Mucosa of descending colon (tissue), 3 donors: ENCODE results near the gene DPYD. TPM values are rescaled to one million over a fixed set of nuclear protein-coding genes. Genes with fewer than 3 reads are reported as not detected.

Experiments
- ATAC-seq: fragments of 200-7000 bp; cut with Tn5 transposase; one replicate; pipeline ENCODE4 v1.9.1; 2020; ENCODE audit warnings: mild to moderate bottlenecking, moderate library complexity
- DNase-seq, 3 donors: peaks; one replicate each; pipeline ENCODE4 v3.0.0-alpha.2; 2020
- H3K36me3 ChIP-seq: fragments of 200-600 bp; one replicate; pipeline ENCODE4 v1.8.0; 2021; ENCODE audit warnings: low read depth, mild to moderate bottlenecking
- H3K4me1 ChIP-seq: fragments of 200-600 bp; one replicate; pipeline ENCODE4 v1.8.0; 2021; ENCODE audit warnings: low read depth, mild to moderate bottlenecking
- H3K4me3 ChIP-seq: fragments of 200-600 bp; one replicate; pipeline ENCODE4 v1.8.0; 2021; ENCODE audit warnings: mild to moderate bottlenecking
- H3K9me3 ChIP-seq: fragments of 200-600 bp; one replicate; pipeline ENCODE4 v1.8.0; 2021; ENCODE audit warnings: mild to moderate bottlenecking
- intact Hi-C, 2 donors: fragments of 100-400 bp; cut with DNase I in 1 of 2; cut with micrococcal nuclease in 1 of 2; formaldehyde crosslinking; loops; one replicate each; pipeline versions ENCODE4 v1.11.0 to v1.11.1; 2022; cut with DNase I, micrococcal nuclease
- total RNA-seq, 3 donors: library from RNA; stranded (reverse); fragmentation: NEBNext Ultra II Directional in 2 of 3; extraction: Animal tissue kit (Norgen Biotek cat#: 25700) in 2 of 3; gene quantifications; one replicate each; pipeline versions ENCODE4 v1.2.1 to v1.2.4, GENCODE V29; 2021 to 2023
- TF ChIP-seq, protein P1 (sequence below): fragments of 200-600 bp; IDR thresholded peaks from one replicate; pipeline ENCODE4 v1.8.0; 2022; ENCODE audit warnings: antibody characterized with exemption, mild to moderate bottlenecking
- donor health status: DM: no; HTN: no; CAD: no; lungs with moderate emphysema.
- donor health status: DM: no; HTN: no; CAD: no.
- donor health status: DM: no; HTN: yes; CAD: no.

Gene DPYD
- total RNA-seq, 3 donors from 2014 or later = 13.8 to 33.3 (median 19.7) TPM

GRCh38 chr1:97306504-97306903 lies 614.3 kb downstream of the DPYD start:
- intact Hi-C loops = no loop called here
- no peak overlapping the region for H3K4me3 ChIP-seq
- TF ChIP-seq, protein P1, sequence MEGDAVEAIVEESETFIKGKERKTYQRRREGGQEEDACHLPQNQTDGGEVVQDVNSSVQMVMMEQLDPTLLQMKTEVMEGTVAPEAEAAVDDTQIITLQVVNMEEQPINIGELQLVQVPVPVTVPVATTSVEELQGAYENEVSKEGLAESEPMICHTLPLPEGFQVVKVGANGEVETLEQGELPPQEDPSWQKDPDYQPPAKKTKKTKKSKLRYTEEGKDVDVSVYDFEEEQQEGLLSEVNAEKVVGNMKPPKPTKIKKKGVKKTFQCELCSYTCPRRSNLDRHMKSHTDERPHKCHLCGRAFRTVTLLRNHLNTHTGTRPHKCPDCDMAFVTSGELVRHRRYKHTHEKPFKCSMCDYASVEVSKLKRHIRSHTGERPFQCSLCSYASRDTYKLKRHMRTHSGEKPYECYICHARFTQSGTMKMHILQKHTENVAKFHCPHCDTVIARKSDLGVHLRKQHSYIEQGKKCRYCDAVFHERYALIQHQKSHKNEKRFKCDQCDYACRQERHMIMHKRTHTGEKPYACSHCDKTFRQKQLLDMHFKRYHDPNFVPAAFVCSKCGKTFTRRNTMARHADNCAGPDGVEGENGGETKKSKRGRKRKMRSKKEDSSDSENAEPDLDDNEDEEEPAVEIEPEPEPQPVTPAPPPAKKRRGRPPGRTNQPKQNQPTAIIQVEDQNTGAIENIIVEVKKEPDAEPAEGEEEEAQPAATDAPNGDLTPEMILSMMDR = no peak
- ATAC-seq (no peak), DNase-seq (no peak)
- H3K9me3 ChIP-seq = no peaks in the 10 kb centered on the region
- H3K4me1 ChIP-seq = no peaks in the 10 kb centered on the region
- no peaks in the 10 kb centered on the region for H3K36me3 ChIP-seq

GRCh38 chr1:97304366-97304765 lies 616.5 kb downstream of the DPYD start:
- intact Hi-C loops = no loop called here
- Histone ChIP-seq H3K4me1 (no peaks in the 10 kb centered on the region), H3K36me3 (no peaks in the 10 kb centered on the region), H3K4me3 (no peak overlapping the region), H3K9me3 (no peaks in the 10 kb centered on the region)
- ATAC-seq (no peak), DNase-seq (no peak)
- TF ChIP-seq, protein P1 = no peak

GRCh38 chr1:97298966-97299365 lies 621.9 kb downstream of the DPYD start:
- Histone ChIP-seq H3K4me1 (no peaks in the 10 kb centered on the region), H3K4me3 (no peak overlapping the region), H3K36me3 (no peaks in the 10 kb centered on the region), H3K9me3 (no peaks in the 10 kb centered on the region)
- TF ChIP-seq, protein P1 = no peak
- intact Hi-C loops = no loop called here
- no peak for ATAC-seq
- no peak for DNase-seq

- TF ChIP-seq, protein P1 = no peak
- DNase-seq (no peak), ATAC-seq (no peak)
- H3K9me3 ChIP-seq = no peaks in the 10 kb centered on the region
- intact Hi-C loops = no loop called here
- no peak overlapping the region for H3K4me3 ChIP-seq
- no peaks in the 10 kb centered on the region for H3K4me1 ChIP-seq
- H3K36me3 ChIP-seq = no peaks in the 10 kb centered on the region
Observed at GRCh38 chr1:97297611-97298010, 623.2 kb downstream of the DPYD start.

DNA sequence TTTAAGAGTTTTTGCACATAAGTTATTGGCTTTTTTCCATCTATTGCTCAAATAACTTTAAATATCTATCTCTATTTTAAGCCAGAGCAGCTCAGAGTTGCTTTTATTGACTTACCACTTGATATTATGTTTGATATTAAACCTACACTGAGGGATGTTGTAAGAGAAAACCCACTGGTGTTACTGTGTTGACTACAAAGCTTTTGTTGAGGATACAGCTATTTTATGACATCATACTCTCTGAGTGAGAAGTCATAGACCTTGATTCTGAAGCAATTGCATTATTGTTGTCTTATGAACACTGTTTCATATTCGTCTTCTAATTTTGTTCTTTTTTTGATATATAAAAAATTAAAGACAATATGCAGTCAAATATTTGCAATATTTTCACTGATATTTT lies 638.9 kb downstream of the DPYD start:
- H3K36me3 ChIP-seq = no peaks in the 10 kb centered on the region
- ATAC-seq (no peak), DNase-seq (no peak)
- H3K9me3 ChIP-seq = no peaks in the 10 kb centered on the region
- TF ChIP-seq, protein P1 = no peak
- intact Hi-C loops = no loop called here
- H3K4me3 ChIP-seq = no peak overlapping the region
- H3K4me1 ChIP-seq = no peaks in the 10 kb centered on the region
